Uterus (tissue), 2 donors: ENCODE results near the gene AP2M1.

Source experiments
- POLR2A ChIP-seq, 2 donors: fragments of 450-650 bp; IDR thresholded peaks; one replicate each; pipeline ENCODE4 v1.6.1; 2016; ENCODE audit warnings: antibody characterized with exemption in 2 of 2, mild to moderate bottlenecking in 1 of 2, moderate library complexity in 1 of 2
- TF ChIP-seq, protein P1 (sequence below), 4 experiments: fragments of 200-600 bp in 2 of 4; fragments of 450-650 bp in 2 of 4; sonication (generic) in 2 of 4; IDR thresholded peaks; one replicate each; pipeline ENCODE4 v1.5.1; 2016 to 2019; ENCODE audit warnings: antibody characterized with exemption in 4 of 4, mild to moderate bottlenecking in 2 of 4, moderate library complexity in 1 of 4

DNA sequence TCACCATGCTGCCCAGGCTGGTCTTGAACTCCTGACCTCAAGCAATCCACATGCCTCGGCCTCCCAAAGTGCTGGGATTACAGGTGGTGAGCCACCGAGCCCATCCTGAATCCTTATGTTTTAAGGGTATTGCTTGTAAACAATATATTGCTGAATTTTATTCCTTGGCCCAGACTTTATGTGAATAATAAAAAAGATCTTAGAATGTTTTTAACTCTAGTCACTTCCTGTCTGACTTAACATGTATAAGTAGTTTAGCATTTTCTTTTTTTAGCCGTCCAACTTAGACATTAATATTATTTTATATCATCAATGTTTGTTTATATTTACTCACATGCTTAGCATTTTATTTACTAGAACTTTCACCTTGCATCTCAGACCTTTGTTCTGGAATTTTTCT, 48.6 kb upstream of the AP2M1 start:
- no peak for TF ChIP-seq POLR2A (IDR thresholded peaks at IDR 0.05)
- TF ChIP-seq, protein P1, sequence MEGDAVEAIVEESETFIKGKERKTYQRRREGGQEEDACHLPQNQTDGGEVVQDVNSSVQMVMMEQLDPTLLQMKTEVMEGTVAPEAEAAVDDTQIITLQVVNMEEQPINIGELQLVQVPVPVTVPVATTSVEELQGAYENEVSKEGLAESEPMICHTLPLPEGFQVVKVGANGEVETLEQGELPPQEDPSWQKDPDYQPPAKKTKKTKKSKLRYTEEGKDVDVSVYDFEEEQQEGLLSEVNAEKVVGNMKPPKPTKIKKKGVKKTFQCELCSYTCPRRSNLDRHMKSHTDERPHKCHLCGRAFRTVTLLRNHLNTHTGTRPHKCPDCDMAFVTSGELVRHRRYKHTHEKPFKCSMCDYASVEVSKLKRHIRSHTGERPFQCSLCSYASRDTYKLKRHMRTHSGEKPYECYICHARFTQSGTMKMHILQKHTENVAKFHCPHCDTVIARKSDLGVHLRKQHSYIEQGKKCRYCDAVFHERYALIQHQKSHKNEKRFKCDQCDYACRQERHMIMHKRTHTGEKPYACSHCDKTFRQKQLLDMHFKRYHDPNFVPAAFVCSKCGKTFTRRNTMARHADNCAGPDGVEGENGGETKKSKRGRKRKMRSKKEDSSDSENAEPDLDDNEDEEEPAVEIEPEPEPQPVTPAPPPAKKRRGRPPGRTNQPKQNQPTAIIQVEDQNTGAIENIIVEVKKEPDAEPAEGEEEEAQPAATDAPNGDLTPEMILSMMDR (IDR thresholded peaks at IDR 0.05): no peak
